Measurements from ENCODE around the gene PRDM16.
A peak's percentile ranks its signal among the peaks of the same experiment; 100 is the strongest.

PRDM16 gene

DNA sequence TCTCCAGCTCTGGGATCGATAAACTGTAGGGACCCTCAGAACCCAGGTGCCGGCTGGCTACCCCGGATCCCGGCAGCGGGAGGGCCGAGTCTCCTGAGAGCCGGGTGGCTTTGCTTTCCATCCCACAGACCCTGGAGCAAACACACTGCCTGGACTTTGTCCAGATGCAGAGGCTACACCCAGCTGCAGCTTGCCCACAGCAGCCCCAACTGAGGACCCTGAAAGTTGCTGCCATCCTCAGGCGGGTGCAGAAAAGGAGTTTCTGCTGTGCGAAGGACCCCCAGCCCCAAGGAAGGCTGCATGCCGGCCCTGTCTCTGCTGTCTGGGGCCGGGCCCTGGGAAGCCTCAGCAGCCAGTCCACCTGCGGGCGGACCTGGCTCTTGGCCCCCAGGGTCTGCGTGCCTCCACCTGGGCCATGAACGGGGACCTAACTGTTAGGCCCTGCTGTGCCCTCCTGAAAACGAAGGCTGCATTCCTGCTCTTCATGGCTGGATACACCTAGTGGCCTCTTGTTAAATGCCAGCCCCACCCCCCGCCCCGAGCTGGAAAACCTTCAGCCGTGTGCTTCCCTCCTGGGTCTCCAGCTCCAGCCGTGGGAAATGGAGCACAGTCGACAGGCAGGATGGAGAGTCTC lies 287.9 kb downstream of the PRDM16 start:
- DNase-seq: no peak

GRCh38 chr1:3357526-3358297 lies 288.7 kb downstream of the PRDM16 start:
- no peak for DNase-seq

DNA sequence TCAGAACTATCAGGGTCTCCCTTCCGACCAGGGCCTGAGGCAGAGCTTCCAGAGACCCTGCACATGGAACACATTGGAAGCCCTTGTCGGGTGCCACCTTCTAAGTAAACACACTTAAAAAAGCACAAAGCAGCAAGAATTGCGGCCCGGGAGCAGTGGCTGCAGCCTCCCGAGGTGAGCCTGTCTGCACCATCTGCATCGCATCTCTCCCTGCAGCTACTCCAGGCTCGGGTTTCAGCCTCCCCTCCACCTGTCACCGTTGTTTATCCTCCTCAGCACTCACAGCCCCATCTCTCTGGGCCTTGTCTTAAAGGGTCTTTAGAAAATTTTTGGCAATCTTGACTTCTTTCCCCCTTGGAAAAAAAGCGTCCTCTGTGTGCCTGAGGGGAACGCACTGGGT lies 290.3 kb downstream of the PRDM16 start:
- DNase-seq: no peak

DNA sequence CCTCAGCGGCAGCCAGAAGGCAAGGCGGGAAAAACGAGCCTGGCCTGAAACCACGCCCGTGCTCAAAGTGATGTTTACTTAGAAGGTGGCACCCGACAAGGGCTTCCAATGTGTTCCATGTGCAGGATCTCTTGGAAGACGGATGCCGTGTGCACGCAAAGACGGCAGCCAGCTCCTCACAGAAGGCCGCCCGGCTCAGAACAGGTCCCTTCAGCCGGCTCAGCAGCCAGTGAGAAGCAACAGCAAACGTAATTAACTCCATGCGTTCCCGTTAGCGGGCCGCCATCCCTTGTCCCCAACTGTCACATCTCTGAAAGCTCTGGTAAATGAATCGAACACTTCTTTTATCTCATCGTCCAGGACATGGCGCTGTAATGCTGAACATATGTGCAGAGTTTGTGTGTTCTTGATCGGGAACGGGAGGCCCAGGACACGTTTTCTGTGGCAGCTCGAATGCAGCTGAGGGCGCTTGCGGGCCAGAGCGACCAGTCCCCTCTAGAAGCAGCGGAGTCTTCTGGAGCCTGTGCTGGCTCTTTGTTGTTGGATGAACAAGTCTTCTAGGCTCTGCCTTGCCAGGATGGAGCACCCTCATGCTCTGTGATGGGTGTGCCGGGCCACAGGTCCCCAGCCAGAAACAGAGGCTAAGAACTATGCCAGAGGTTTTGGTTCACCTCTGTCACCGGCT lies 290.9 kb downstream of the PRDM16 start:
- DNase-seq: no peak

DNA sequence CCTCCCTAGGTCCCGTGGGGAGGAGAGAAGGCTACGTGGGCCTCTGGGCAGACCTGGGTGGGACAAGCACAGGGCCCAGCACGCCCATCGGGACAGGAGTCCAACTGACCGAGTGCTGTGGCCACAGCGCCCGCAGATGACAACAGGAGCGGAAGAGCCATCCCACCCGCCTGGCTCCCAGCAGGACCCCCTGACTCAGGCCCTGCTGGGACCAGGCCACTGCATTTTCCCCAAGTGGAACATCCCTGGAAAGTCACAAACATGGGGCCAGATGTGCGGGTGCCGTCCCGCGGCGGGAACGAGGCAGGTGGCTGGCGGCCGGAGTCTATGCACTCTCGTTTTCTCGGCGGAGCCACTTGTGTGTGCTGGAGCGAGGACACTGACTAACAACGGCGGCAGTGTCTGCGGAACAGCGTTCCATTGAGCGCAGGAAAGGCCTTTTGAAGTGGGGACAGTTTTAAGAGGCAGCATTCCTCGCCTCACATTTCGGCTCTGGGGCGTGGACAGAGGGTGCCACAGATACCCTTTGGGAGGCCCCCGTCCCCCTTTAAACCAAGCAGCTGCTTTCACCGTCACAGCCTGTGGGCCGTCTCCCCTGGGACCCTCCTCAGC lies 291.7 kb downstream of the PRDM16 start:
- DNase-seq: no peak

- DNase-seq: no peak
Measured at GRCh38 chr1:3363023-3363422, 294.0 kb downstream of the PRDM16 start.

- no peak for DNase-seq
Measured at GRCh38 chr1:3363756-3364155, 294.8 kb downstream of the PRDM16 start.

GRCh38 chr1:3364551-3364950 lies 295.5 kb downstream of the PRDM16 start:
- DNase-seq: no peak

DNA sequence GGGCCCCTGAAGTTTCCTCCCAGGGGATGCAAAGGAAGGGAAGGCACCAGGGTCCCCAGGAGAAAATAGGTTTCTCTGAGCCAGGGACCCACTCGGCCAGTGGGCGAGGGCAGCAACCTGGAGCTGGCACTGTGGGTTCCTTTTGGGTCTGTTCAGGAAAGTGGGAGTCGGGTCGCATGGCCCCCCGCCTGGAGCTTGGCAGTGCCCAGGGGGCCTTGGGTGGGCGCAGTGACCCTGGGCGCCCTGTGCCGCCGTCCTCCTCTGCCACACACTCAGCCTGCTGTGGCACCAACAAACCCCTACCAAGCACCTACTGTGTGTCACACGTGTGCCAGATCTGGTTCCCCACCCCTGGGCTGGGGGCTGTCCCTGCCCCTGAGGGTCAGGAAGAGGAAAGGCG lies 296.0 kb downstream of the PRDM16 start:
- DNase-seq: no peak

GRCh38 chr1:3365523-3366125 lies 296.6 kb downstream of the PRDM16 start:
- peak; percentile 58 for DNase-seq

- DNase-seq: peak; percentile 61
Measured at GRCh38 chr1:3366126-3367051, 297.4 kb downstream of the PRDM16 start.

GRCh38 chr1:3367376-3367775 lies 298.4 kb downstream of the PRDM16 start:
- no peak for DNase-seq

DNA sequence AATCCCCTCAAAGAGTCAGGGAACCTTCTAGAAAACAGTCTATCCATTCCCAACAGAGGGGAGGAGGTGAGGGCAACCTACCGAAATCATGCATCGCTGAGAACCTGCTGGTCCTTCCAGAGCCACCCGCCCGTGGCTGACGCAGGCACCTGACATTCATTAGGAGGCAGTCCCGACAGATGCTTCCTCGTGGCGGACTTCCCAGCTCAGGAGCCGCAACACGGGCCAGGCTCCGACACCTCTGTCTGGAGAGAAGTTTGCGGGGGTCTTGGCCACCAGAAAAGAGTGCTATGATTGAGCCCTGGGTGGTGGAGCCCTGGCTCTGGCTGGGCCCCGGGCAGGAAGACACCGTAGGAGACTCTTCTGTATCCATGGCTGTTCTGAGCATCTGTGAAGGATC lies 299.1 kb downstream of the PRDM16 start:
- no peak for DNase-seq

DNA sequence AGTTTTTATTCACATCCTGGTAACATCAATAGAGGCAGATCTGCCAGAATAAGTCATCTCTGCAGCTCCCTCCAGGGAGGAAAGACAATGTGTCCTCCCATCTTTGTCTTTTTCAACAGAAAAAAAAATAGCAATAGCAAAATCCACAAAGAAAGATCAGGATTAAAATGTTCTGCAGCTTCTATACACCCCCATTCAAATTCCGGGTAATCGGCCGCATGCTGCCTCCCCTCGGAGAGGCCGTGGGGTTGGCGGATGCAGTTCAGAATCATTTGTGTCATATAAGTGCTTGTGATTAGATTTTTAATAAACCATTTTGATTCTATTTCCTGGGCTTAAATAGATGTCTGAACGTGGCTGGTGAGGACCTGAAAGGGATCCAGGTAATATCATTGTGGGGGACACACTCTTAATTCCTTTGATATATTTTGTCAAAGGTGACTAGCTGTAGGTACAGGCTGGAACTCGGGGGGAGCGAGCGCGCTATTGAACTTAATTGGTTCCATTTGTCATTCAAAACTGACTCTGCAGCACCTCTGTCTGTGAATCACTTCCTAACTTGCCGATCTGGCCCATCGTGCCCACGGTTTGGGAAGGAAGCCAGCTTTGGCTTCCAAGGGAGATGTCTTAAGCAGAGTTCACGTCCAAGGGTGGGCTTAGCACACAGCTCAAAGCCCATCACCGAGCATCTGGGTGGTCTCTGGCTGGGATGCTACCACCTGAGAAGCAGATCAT lies 299.9 kb downstream of the PRDM16 start:
- no peak for DNase-seq

DNA sequence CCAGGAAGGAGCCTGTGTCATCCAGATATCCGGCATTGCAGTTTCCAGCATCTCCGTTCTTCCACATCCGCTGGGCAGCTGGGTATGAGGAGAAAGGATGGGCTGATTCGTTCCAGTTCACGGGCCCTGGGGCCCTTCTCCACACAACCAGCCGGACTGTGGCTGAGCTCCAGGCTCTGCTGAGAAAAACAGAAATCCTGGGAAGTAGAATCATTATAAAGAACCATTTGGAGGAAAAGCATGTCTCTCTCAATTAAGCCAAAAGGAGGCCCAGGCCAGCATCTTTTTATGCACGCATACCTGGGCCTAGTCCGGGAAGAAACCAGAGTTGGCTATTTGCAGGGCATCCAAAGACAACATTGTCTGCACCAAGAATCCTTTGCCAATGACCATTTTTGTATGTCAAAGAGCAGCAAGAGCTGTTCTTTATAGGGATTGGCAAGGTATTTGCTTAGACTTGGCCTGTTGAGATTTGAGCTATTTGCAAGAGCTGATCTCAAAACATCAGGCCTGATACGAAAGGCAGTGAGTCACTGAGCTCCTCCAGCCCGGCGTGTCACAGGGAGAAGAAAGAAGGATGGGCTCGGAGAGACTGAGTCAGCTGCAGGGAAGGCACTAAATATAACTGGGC lies 300.6 kb downstream of the PRDM16 start:
- no peak for DNase-seq

GRCh38 chr1:3370856-3371703 lies 302.1 kb downstream of the PRDM16 start:
- DNase-seq: no peak

- DNase-seq: no peak
Measured at GRCh38 chr1:3372317-3372716, 303.3 kb downstream of the PRDM16 start.

DNA sequence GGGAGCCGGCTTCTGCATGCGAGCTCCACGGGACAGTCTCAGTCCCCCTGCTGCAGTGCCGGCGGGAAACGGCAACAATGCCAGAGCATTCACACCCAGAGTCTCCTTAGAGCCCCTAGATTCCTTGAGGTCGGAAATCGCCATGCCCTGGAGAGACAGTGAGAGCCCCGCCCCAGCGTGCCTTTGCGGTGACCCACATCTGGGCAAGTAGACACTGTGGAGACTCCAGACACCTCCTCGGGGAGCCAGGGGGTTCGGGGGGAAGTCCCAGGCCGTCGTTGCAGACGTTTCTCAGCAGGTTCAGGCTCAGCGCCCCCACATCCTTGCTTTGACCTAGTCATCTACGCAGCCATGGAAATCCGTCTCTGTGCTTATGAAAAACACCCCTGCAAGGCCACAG lies 304.2 kb downstream of the PRDM16 start:
- DNase-seq: no peak

- DNase-seq: no peak
Measured at GRCh38 chr1:3373700-3374405, 304.9 kb downstream of the PRDM16 start.
